GM21825 (cell line): Measurements from ENCODE around the gene USP30.
A peak's percentile ranks its signal among the peaks of the same experiment; 100 is the strongest.

Experiments
- ATAC-seq: cut with Tn5 transposase; IDR thresholded peaks from one replicate; pipeline ENCODE4 v1.9.1; 2021; ENCODE audit warnings: mild to moderate bottlenecking, moderate library complexity; ENCODE audit not compliant: unreplicated experiment

USP30 gene

GRCh38 chr12:109093022-109093918, 40.9 kb downstream of the USP30 start, which contains the start of gene ALKBH2:
Gene ALKBH2, minus strand, starts transcription at chr12:109093472. Its CDS starts 686 bp downstream, at chr12:109092786.
- peak; percentile 51 for ATAC-seq

GRCh38 chr12:109097140-109097434, 44.7 kb downstream of the USP30 start:
- no peak for ATAC-seq

- peak; percentile 90 for ATAC-seq
Observed at GRCh38 chr12:109097435-109098182, 45.2 kb downstream of the USP30 start, which contains the start of gene UNG. Gene UNG, plus strand, starts transcription at chr12:109097597. Its CDS starts 83 bp downstream, at chr12:109097680.

GRCh38 chr12:109098183-109098604, 45.8 kb downstream of the USP30 start:
- peak; percentile 31 for ATAC-seq

- ATAC-seq = no peak
Observed at GRCh38 chr12:109098651-109099050, 46.3 kb downstream of the USP30 start.

- ATAC-seq = no peak
Observed at GRCh38 chr12:109099431-109100020, 47.1 kb downstream of the USP30 start.

GRCh38 chr12:109100741-109101140, 48.4 kb downstream of the USP30 start:
- ATAC-seq = no peak

GRCh38 chr12:109102491-109102890, 50.1 kb downstream of the USP30 start:
- ATAC-seq = no peak

- ATAC-seq = no peak
Observed at GRCh38 chr12:109105176-109105575, 52.8 kb downstream of the USP30 start.

GRCh38 chr12:109109746-109110350, 57.5 kb downstream of the USP30 start:
- no peak for ATAC-seq

- ATAC-seq = peak; percentile 68
Observed at GRCh38 chr12:109110988-109111495, 58.7 kb downstream of the USP30 start.

- ATAC-seq = no peak
Observed at GRCh38 chr12:109112720-109113465, 60.5 kb downstream of the USP30 start.

GRCh38 chr12:109113661-109114321, 61.4 kb downstream of the USP30 start:
- no peak for ATAC-seq

- ATAC-seq = no peak
Observed at GRCh38 chr12:109114644-109115043, 62.3 kb downstream of the USP30 start.

GRCh38 chr12:109115404-109115757, 63.0 kb downstream of the USP30 start:
- no peak for ATAC-seq

- no peak for ATAC-seq
Observed at GRCh38 chr12:109115758-109116610, 63.6 kb downstream of the USP30 start, which contains the start of gene ACACB. Gene ACACB, plus strand, starts transcription at chr12:109116587. Its CDS starts 22,819 bp downstream, at chr12:109139406.

GRCh38 chr12:109116611-109116949, 64.2 kb downstream of the USP30 start:
- ATAC-seq = no peak

- ATAC-seq = no peak
Observed at GRCh38 chr12:109120095-109120494, 67.7 kb downstream of the USP30 start.

- no peak for ATAC-seq
Observed at GRCh38 chr12:109120557-109120956, 68.2 kb downstream of the USP30 start.
